ENCODE measurements around the gene KCNJ14.
A peak's percentile ranks its signal among the peaks of the same experiment; 100 is the strongest.

The KCNJ14 gene

DNA sequence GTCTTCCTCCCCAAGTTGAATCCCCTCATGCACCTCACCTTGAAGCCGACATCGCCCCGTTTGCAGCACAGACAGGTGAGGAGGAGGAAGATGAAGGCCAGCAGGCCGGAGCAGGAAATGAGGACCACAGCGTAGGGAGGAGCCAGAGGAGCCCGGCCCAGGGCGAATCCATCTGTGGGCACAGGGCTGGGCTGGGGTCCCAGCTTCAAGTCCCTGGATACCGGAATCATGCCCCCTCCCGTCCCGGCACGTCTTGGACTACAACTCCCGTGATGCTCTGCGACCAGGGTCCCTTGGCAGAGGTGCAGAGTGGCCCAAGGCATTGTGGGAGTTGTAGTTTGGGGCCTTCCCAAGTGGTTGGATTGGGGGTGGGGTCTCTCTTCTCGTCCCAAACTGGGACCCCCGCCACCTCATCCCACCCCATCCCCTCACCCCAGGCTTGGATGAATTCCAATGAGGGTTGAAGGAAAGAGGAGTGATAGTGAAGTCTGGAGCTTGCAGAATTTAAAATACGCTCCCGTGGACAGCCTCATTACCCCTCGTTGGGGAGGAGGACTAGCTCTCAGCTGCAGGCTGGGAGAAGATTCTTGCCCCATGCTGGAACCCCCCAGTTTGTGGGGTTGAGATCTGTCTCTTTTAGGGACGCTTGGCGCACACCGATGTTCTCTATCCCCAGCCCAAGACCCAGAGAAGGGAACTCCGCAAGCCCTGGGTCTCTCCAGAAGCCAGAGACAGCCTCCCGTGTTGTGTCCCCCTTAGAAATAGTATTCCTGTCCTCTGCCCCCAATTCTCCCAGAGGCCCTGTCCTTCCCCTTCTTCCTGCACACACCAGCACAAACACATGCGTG is 55.3 kb downstream of the KCNJ14 start:
- TF ChIP-seq EZH2 (optimal IDR thresholded peaks at IDR 0.05; ENCODE audit: low read depth, low read length): no peak
- TF ChIP-seq, protein P1, sequence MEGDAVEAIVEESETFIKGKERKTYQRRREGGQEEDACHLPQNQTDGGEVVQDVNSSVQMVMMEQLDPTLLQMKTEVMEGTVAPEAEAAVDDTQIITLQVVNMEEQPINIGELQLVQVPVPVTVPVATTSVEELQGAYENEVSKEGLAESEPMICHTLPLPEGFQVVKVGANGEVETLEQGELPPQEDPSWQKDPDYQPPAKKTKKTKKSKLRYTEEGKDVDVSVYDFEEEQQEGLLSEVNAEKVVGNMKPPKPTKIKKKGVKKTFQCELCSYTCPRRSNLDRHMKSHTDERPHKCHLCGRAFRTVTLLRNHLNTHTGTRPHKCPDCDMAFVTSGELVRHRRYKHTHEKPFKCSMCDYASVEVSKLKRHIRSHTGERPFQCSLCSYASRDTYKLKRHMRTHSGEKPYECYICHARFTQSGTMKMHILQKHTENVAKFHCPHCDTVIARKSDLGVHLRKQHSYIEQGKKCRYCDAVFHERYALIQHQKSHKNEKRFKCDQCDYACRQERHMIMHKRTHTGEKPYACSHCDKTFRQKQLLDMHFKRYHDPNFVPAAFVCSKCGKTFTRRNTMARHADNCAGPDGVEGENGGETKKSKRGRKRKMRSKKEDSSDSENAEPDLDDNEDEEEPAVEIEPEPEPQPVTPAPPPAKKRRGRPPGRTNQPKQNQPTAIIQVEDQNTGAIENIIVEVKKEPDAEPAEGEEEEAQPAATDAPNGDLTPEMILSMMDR (IDR thresholded peaks at IDR 0.05; ENCODE audit: low read length): no peak
- TF ChIP-seq EZH2phosphoT487 (IDR thresholded peaks at IDR 0.05; ENCODE audit: low read length): no peak
- Histone ChIP-seq H2AFZ (ENCODE audit: low read length) (no peak overlapping the region), H3K27me3 (replicated peaks; ENCODE audit: insufficient read depth, low read length) (peaks cover 64% of the 10 kb centered on the region), H3K9me3 (replicated peaks; ENCODE audit: insufficient read depth, low read length) (no peaks in the 10 kb centered on the region), H3K27ac (ENCODE audit: low read length) (no peak overlapping the region), H3K9me2 (replicated peaks; ENCODE audit: insufficient read depth, low read length) (no peaks in the 10 kb centered on the region), H3K79me2 (ENCODE audit: low read length) (no peaks in the 10 kb centered on the region), H3K4me2 (ENCODE audit: low read depth, low read length) (peak overlapping the region; percentile 5; the same call in 1 of the 2 replicates), H3F3A (ENCODE audit: insufficient read depth, low read length) (no peaks in the 10 kb centered on the region), H4K20me1 (ENCODE audit: insufficient read depth, low read length) (no peaks in the 10 kb centered on the region), H3K36me3 (replicated peaks; ENCODE audit: insufficient read depth, low read length) (no peaks in the 10 kb centered on the region), H3K9ac (ENCODE audit: low read length) (no peak overlapping the region), H3K4me3 (ENCODE audit: low read length) (no peak overlapping the region), H3K4me1 (ENCODE audit: low read length) (no peaks in the 10 kb centered on the region)
- peak; percentile 45 for DNase-seq

DNA sequence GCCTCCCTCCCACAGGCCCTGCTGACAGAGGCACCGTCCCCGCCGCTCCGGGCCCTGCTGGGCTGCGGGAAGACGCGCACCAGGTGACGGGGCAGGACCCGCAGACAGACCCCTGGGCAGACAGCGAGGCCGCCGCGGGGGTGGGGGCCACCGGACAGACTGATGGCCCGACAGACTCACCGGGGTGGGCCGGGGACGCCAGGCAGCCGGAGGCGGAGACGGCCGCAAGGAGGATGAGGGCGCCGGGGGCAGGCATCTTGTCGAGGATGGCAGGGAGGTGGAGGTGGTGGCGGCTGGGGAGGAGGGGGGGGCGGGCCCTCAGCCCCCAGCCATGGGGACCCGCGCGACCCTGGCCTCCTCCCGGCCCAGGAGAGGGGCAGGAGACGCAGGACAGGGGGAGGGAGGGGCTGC is 56.0 kb downstream of the KCNJ14 start:
- H3K36me3 ChIP-seq (replicated peaks; ENCODE audit: insufficient read depth, low read length): no peaks in the 10 kb centered on the region
- H3K27ac ChIP-seq (ENCODE audit: low read length): no peak overlapping the region
- no peak for TF ChIP-seq EZH2phosphoT487 (IDR thresholded peaks at IDR 0.05; ENCODE audit: low read length)
- no peak for TF ChIP-seq EZH2 (optimal IDR thresholded peaks at IDR 0.05; ENCODE audit: low read depth, low read length)
- TF ChIP-seq, protein P1 (IDR thresholded peaks at IDR 0.05; ENCODE audit: low read length): no peak
- H3K79me2 ChIP-seq (ENCODE audit: low read length): no peaks in the 10 kb centered on the region
- H3K9ac ChIP-seq (ENCODE audit: low read length): no peak overlapping the region
- H4K20me1 ChIP-seq (ENCODE audit: insufficient read depth, low read length): no peaks in the 10 kb centered on the region
- no peaks in the 10 kb centered on the region for H3K4me1 ChIP-seq (ENCODE audit: low read length)
- no peak overlapping the region for H3K4me2 ChIP-seq (ENCODE audit: low read depth, low read length)
- H3K9me2 ChIP-seq (replicated peaks; ENCODE audit: insufficient read depth, low read length): no peaks in the 10 kb centered on the region
- DNase-seq: no peak
- no peaks in the 10 kb centered on the region for H3F3A ChIP-seq (ENCODE audit: insufficient read depth, low read length)
- H3K4me3 ChIP-seq (ENCODE audit: low read length): no peak overlapping the region
- H2AFZ ChIP-seq (ENCODE audit: low read length): no peak overlapping the region
- H3K27me3 ChIP-seq (replicated peaks; ENCODE audit: insufficient read depth, low read length): peaks cover 68% of the 10 kb centered on the region
- no peaks in the 10 kb centered on the region for H3K9me3 ChIP-seq (replicated peaks; ENCODE audit: insufficient read depth, low read length)

DNA sequence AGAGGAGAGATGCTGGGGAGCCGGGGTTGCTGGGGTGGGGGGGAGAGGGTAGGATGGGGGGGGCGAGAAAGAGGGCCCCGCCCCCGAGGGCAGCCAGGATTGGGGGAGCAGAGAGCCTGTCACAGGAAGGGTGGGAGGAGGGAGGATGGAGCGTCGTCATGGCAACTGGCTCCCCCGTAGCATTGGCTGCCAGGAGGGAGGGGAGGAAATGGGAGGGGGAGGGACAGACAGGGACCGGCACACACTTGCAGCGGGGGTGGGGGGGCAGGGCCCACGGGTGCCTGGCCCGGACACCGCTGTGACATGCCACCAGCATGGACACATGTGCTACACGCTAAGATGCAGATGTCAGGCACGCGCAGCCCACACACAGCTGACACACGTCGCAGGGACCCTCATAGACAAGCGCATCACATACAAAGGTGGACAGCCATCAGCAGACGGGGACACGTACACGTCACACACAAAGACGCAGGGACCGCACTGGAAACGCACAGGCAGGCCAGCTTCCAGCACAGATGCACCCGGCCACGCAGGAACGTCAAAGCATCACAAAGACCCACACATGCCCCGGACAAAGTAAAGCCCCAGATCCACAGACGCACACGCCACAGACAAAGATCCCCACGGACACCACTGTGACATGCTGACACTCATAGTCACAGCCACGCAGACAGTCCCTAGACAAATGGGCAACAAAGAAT is 56.6 kb downstream of the KCNJ14 start, which contains the start of gene LMTK3:
TSS of gene LMTK3 (minus strand) at position 36 of the 704 bp plus-strand sequence. CDS start 259 bp downstream, outside the sequence.
- Histone ChIP-seq H2AFZ (ENCODE audit: low read length) (no peak within 1 kb of the TSS), H3K27ac (ENCODE audit: low read length) (no peak within 1 kb of the TSS), H3K4me1 (ENCODE audit: low read length) (no peaks in the 10 kb centered on the region), H3F3A (ENCODE audit: insufficient read depth, low read length) (no peaks in the 10 kb centered on the region), H3K9me2 (replicated peaks; ENCODE audit: insufficient read depth, low read length) (no peaks in the 10 kb centered on the region), H3K9me3 (replicated peaks; ENCODE audit: insufficient read depth, low read length) (no peaks in the 10 kb centered on the region), H3K36me3 (replicated peaks; ENCODE audit: insufficient read depth, low read length) (no peaks in the 10 kb centered on the region), H4K20me1 (ENCODE audit: insufficient read depth, low read length) (no peaks in the 10 kb centered on the region), H3K4me3 (ENCODE audit: low read length) (no peak within 1 kb of the TSS), H3K27me3 (replicated peaks; ENCODE audit: insufficient read depth, low read length) (peaks cover 69% of the 10 kb centered on the region), H3K79me2 (ENCODE audit: low read length) (no peaks in the 10 kb centered on the region), H3K9ac (ENCODE audit: low read length) (no peak within 1 kb of the TSS), H3K4me2 (ENCODE audit: low read depth, low read length) (peak within 1 kb of the TSS; percentile 5; the same call in 1 of the 2 replicates)
- TF ChIP-seq EZH2phosphoT487 (IDR thresholded peaks at IDR 0.05; ENCODE audit: low read length) (no peak), EZH2 (optimal IDR thresholded peaks at IDR 0.05; ENCODE audit: low read depth, low read length) (no peak)
- TF ChIP-seq, protein P1 (IDR thresholded peaks at IDR 0.05; ENCODE audit: low read length): no peak
- no peak for DNase-seq
